GM12865 (cell line): Measurements from ENCODE around the gene COL8A2.

ENCODE experiments used
- DNase-seq: peaks from one replicate; pipeline ENCODE4 v3.0.0; 2010; ENCODE audit warnings: low read depth
- H3K4me3 ChIP-seq: 2 replicates; pipeline ENCODE4 v1.5.1; 2011; ENCODE audit warnings: mild to moderate bottlenecking, low read depth, low read length, control low read depth
- CTCF ChIP-seq: IDR thresholded peaks from 2 replicates; pipeline ENCODE4 v1.5.1; 2011; ENCODE audit warnings: low read length, control low read depth, low read depth, inconsistent platforms; ENCODE audit not compliant: insufficient read depth; ENCODE audit errors: missing control alignments

COL8A2 gene

GRCh38 chr1:36144413-36144812 is 19.4 kb upstream of the COL8A2 start:
- no peak for TF ChIP-seq CTCF
- no peak for DNase-seq
- no peak overlapping the region for H3K4me3 ChIP-seq

GRCh38 chr1:36143424-36143823 is 18.4 kb upstream of the COL8A2 start:
- DNase-seq: peak; percentile 85
- TF ChIP-seq CTCF: no peak
- H3K4me3 ChIP-seq: no peak overlapping the region

- DNase-seq: no peak
- no peak for TF ChIP-seq CTCF
These were observed 17.1 kb upstream of the COL8A2 start for GRCh38 chr1:36142121-36142520.

GRCh38 chr1:36139521-36139920 is 14.5 kb upstream of the COL8A2 start:
- TF ChIP-seq CTCF: no peak
- no peak for DNase-seq
- H3K4me3 ChIP-seq: no peak overlapping the region

More at GRCh38 chr1:36142121-36142520, 17.1 kb upstream of the COL8A2 start:
- H3K4me3 ChIP-seq: no peak overlapping the region

GRCh38 chr1:36137776-36138175 is 12.8 kb upstream of the COL8A2 start:
- no peak for TF ChIP-seq CTCF
- no peak for DNase-seq

GRCh38 chr1:36137226-36137625 is 12.2 kb upstream of the COL8A2 start:
- no peak for TF ChIP-seq CTCF
- no peak for DNase-seq

More at GRCh38 chr1:36137776-36138175, 12.8 kb upstream of the COL8A2 start:
- H3K4me3 ChIP-seq: no peak overlapping the region

GRCh38 chr1:36136535-36136934 is 11.5 kb upstream of the COL8A2 start:
- DNase-seq: no peak
- no peak overlapping the region for H3K4me3 ChIP-seq
- TF ChIP-seq CTCF: no peak

More at GRCh38 chr1:36137226-36137625, 12.2 kb upstream of the COL8A2 start:
- no peak overlapping the region for H3K4me3 ChIP-seq
